Measurements from ENCODE around the gene WFDC9. TPM values are rescaled to one million over a fixed set of nuclear protein-coding genes. Genes with fewer than 3 reads are reported as not detected.

WFDC9 gene
- total RNA-seq, 2 experiments from 2014 or later: not detected

- Histone ChIP-seq H2AFZ (ENCODE audit: low read length) (no peak overlapping the region), H3K36me3 (ENCODE audit: insufficient read depth, low read length) (no peaks in the 10 kb centered on the region), H3K9me2 (ENCODE audit: insufficient read depth, low read length) (no peaks in the 10 kb centered on the region), H3K9me3 (ENCODE audit: low read length) (no peaks in the 10 kb centered on the region), H3K79me2 (ENCODE audit: insufficient read depth, low read depth, low read length) (no peaks in the 10 kb centered on the region), H3K27ac (ENCODE audit: low read depth, low read length, poor library complexity, severe bottlenecking) (no peak overlapping the region), H3K4me2 (ENCODE audit: low read length) (no peak overlapping the region), H3K4me3 (ENCODE audit: low read depth, low read length, poor library complexity, severe bottlenecking) (no peak overlapping the region), H3K4me1 (ENCODE audit: insufficient read depth, low read length, poor library complexity, severe bottlenecking) (no peaks in the 10 kb centered on the region), H4K20me1 (ENCODE audit: insufficient read depth, low read length) (no peaks in the 10 kb centered on the region)
- no peak for TF ChIP-seq CTCF (conservative IDR thresholded peaks at IDR 0.05; ENCODE audit: low read length)
- no peak for TF ChIP-seq EZH2phosphoT487 (IDR thresholded peaks at IDR 0.05; ENCODE audit: borderline replicate concordance, low read depth, low read length)
- BruUV-seq (replicated peaks): no TSS peak
- ChIA-PET POLR2A (interaction anchor here (0.7 to 0.8 kb wide), 3 partner anchors 95 to 584 kb away, joined by 3 to 4 read pairs (median 3); no protein-coding TSS in a partner anchor), CTCF (ENCODE audit: unreplicated experiment) (no interaction called here)
- DNase-seq (ENCODE audit: low spot score): no peak
- intact Hi-C loops (cut with micrococcal nuclease; ENCODE audit: unreplicated experiment): no loop called here
These were observed 49.4 kb downstream of the WFDC9 start for GRCh38 chr20:45581702-45582101.

- Histone ChIP-seq H3K9me3 (ENCODE audit: low read length) (no peaks in the 10 kb centered on the region), H3K79me2 (ENCODE audit: insufficient read depth, low read depth, low read length) (no peaks in the 10 kb centered on the region), H3K36me3 (ENCODE audit: insufficient read depth, low read length) (no peaks in the 10 kb centered on the region), H3K4me1 (ENCODE audit: insufficient read depth, low read length, poor library complexity, severe bottlenecking) (no peaks in the 10 kb centered on the region), H3K27ac (ENCODE audit: low read depth, low read length, poor library complexity, severe bottlenecking) (no peak within 1 kb of the TSS), H4K20me1 (ENCODE audit: insufficient read depth, low read length) (no peaks in the 10 kb centered on the region), H2AFZ (ENCODE audit: low read length) (no peak within 1 kb of the TSS), H3K4me3 (ENCODE audit: low read depth, low read length, poor library complexity, severe bottlenecking) (no peak within 1 kb of the TSS), H3K4me2 (ENCODE audit: low read length) (no peak within 1 kb of the TSS), H3K9me2 (ENCODE audit: insufficient read depth, low read length) (no peaks in the 10 kb centered on the region)
- no TSS peak for BruUV-seq (replicated peaks)
- DNase-seq (ENCODE audit: low spot score): no peak
- intact Hi-C loops (cut with micrococcal nuclease; ENCODE audit: unreplicated experiment): no loop called here
- POLR2A ChIA-PET: no interaction called here
- TF ChIP-seq CTCF (conservative IDR thresholded peaks at IDR 0.05; ENCODE audit: low read length) (no peak), EZH2phosphoT487 (IDR thresholded peaks at IDR 0.05; ENCODE audit: borderline replicate concordance, low read depth, low read length) (no peak)
- CTCF ChIA-PET (ENCODE audit: unreplicated experiment): no interaction called here
These were observed 51.9 kb downstream of the WFDC9 start, which contains the start of gene WFDC8 for GRCh38 chr20:45579184-45579583. Gene WFDC8, minus strand, starts transcription at chr20:45579284. Its CDS starts 37 bp downstream, at chr20:45579247.

GRCh38 chr20:45578231-45578630 is 52.9 kb downstream of the WFDC9 start:
- Histone ChIP-seq H3K4me3 (ENCODE audit: low read depth, low read length, poor library complexity, severe bottlenecking) (no peak overlapping the region), H3K36me3 (ENCODE audit: insufficient read depth, low read length) (no peaks in the 10 kb centered on the region), H3K9me3 (ENCODE audit: low read length) (no peaks in the 10 kb centered on the region), H3K27ac (ENCODE audit: low read depth, low read length, poor library complexity, severe bottlenecking) (no peak overlapping the region), H3K4me2 (ENCODE audit: low read length) (no peak overlapping the region), H3K4me1 (ENCODE audit: insufficient read depth, low read length, poor library complexity, severe bottlenecking) (no peaks in the 10 kb centered on the region), H4K20me1 (ENCODE audit: insufficient read depth, low read length) (no peaks in the 10 kb centered on the region), H2AFZ (ENCODE audit: low read length) (no peak overlapping the region), H3K9me2 (ENCODE audit: insufficient read depth, low read length) (no peaks in the 10 kb centered on the region), H3K79me2 (ENCODE audit: insufficient read depth, low read depth, low read length) (no peaks in the 10 kb centered on the region)
- no peak for DNase-seq (ENCODE audit: low spot score)
- intact Hi-C loops (cut with micrococcal nuclease; ENCODE audit: unreplicated experiment): no loop called here
- ChIA-PET CTCF (ENCODE audit: unreplicated experiment) (no interaction called here), POLR2A (no interaction called here)
- no TSS peak for BruUV-seq (replicated peaks)
- no peak for TF ChIP-seq CTCF (conservative IDR thresholded peaks at IDR 0.05; ENCODE audit: low read length)
- TF ChIP-seq EZH2phosphoT487 (IDR thresholded peaks at IDR 0.05; ENCODE audit: borderline replicate concordance, low read depth, low read length): no peak
